Central memory CD4-positive, alpha-beta T cell (primary cell): ENCODE measurements around the gene MSL2.
"Not testable (repeated sequence)": the region's sequence is repeated elsewhere in the genome, so short reads cannot be mapped to it uniquely, and the experiment has no call there.

Experiments used
- DNase-seq: peaks from one replicate; pipeline ENCODE4 v3.0.0; 2022

The MSL2 gene

GRCh38 chr3:136192831-136193230 lies 3.3 kb downstream of the MSL2 start:
- DNase-seq = no peak

GRCh38 chr3:136192195-136192594 lies 3.9 kb downstream of the MSL2 start:
- DNase-seq = not testable (repeated sequence)

GRCh38 chr3:136189859-136190617 lies 6.1 kb downstream of the MSL2 start:
- DNase-seq = no peak

- no peak for DNase-seq
Measured at GRCh38 chr3:136189043-136189442, 7.1 kb downstream of the MSL2 start.

GRCh38 chr3:136187868-136188267 lies 8.3 kb downstream of the MSL2 start:
- DNase-seq = no peak

- no peak for DNase-seq
Measured at GRCh38 chr3:136186846-136187245, 9.3 kb downstream of the MSL2 start.

- DNase-seq = no peak
Measured at GRCh38 chr3:136186344-136186743, 9.8 kb downstream of the MSL2 start.

- DNase-seq = no peak
Measured at GRCh38 chr3:136184703-136185102, 11.4 kb downstream of the MSL2 start.

GRCh38 chr3:136181741-136182140 lies 14.4 kb downstream of the MSL2 start:
- no peak for DNase-seq

GRCh38 chr3:136177876-136178275 lies 18.3 kb downstream of the MSL2 start:
- DNase-seq = no peak

GRCh38 chr3:136173939-136174490 lies 22.1 kb downstream of the MSL2 start:
- DNase-seq = no peak

- DNase-seq = no peak
Measured at GRCh38 chr3:136171097-136171542, 25.0 kb downstream of the MSL2 start.

GRCh38 chr3:136168236-136168635 lies 27.9 kb downstream of the MSL2 start:
- not testable (repeated sequence) for DNase-seq

- DNase-seq = no peak
Measured at GRCh38 chr3:136166507-136166906, 29.6 kb downstream of the MSL2 start.

- not testable (repeated sequence) for DNase-seq
Measured at GRCh38 chr3:136163607-136164006, 32.5 kb downstream of the MSL2 start.

GRCh38 chr3:136162322-136162721 lies 33.8 kb downstream of the MSL2 start:
- DNase-seq = no peak

GRCh38 chr3:136161516-136161915 lies 34.6 kb downstream of the MSL2 start:
- DNase-seq = no peak

GRCh38 chr3:136152963-136153362 lies 43.2 kb downstream of the MSL2 start:
- no peak for DNase-seq

- DNase-seq = no peak
Measured at GRCh38 chr3:136152176-136152843, 43.8 kb downstream of the MSL2 start.

- no peak for DNase-seq
Measured at GRCh38 chr3:136151219-136151618, 44.9 kb downstream of the MSL2 start.

GRCh38 chr3:136149667-136150066 lies 46.5 kb downstream of the MSL2 start:
- DNase-seq = no peak

- no peak for DNase-seq
Measured at GRCh38 chr3:136146981-136147729, 49.0 kb downstream of the MSL2 start.

GRCh38 chr3:136144397-136144796 lies 51.7 kb downstream of the MSL2 start:
- not testable (repeated sequence) for DNase-seq
